Astrocyte (in vitro differentiated cells and primary cell): ENCODE results near the gene NR6A1. TPM values are rescaled to one million over a fixed set of nuclear protein-coding genes. Genes with fewer than 3 reads are reported as not detected.

ENCODE experiments used
- DNase-seq: peaks from one replicate; pipeline ENCODE4 v3.0.0-alpha.2; 2010; ENCODE audit warnings: low read depth
- FAIRE-seq: peaks from 2 replicates; lab custom pipeline; 2011; peaks lifted over from hg19 to GRCh38; lab: Jason Lieb, UNC
- H2AFZ ChIP-seq: 2 replicates; pipeline ENCODE4 v1.6.0; 2012; ENCODE audit warnings: low read depth, low read length, inconsistent platforms
- H3K27ac ChIP-seq: 2 replicates; pipeline ENCODE4 v1.5.1; 2011; ENCODE audit warnings: low read depth, low read length, inconsistent platforms
- H3K27me3 ChIP-seq: 2 replicates; pipeline ENCODE4 v1.6.0; 2011; ENCODE audit warnings: low read length, inconsistent platforms; ENCODE audit not compliant: insufficient read depth
- H3K36me3 ChIP-seq: 2 replicates; pipeline ENCODE4 v1.5.1; 2011; ENCODE audit warnings: low read length, inconsistent platforms; ENCODE audit not compliant: insufficient read depth
- H3K4me1 ChIP-seq: 2 replicates; pipeline ENCODE4 v1.5.1; 2011; ENCODE audit warnings: low read length, inconsistent platforms; ENCODE audit not compliant: insufficient read depth
- H3K4me2 ChIP-seq: 2 replicates; pipeline ENCODE4 v1.6.0; 2012; ENCODE audit warnings: low read length, inconsistent platforms
- H3K4me3 ChIP-seq: 2 replicates; pipeline ENCODE4 v1.5.1; 2011; ENCODE audit warnings: low read depth, mild to moderate bottlenecking, low read length, inconsistent platforms; ENCODE audit not compliant: insufficient read depth
- H3K79me2 ChIP-seq: 2 replicates; pipeline ENCODE4 v1.6.0; 2012; ENCODE audit warnings: mild to moderate bottlenecking, low read length, inconsistent platforms; ENCODE audit not compliant: insufficient read depth
- H3K9ac ChIP-seq: 2 replicates; pipeline ENCODE4 v1.6.0; 2012; ENCODE audit warnings: mild to moderate bottlenecking, low read length, inconsistent platforms
- H3K9me3 ChIP-seq: 2 replicates; pipeline ENCODE4 v1.5.1; 2012; ENCODE audit warnings: low read depth, mild to moderate bottlenecking, low read length, inconsistent platforms; ENCODE audit not compliant: insufficient read depth
- H4K20me1 ChIP-seq: 2 replicates; pipeline ENCODE4 v1.6.0; 2012; ENCODE audit warnings: low read length, inconsistent platforms; ENCODE audit not compliant: insufficient read depth
- H3K27ac Mint-ChIP-seq: one replicate; pipeline ENCODE4 v1.8.0; 2021; ENCODE audit warnings: mild to moderate bottlenecking, mixed read lengths; ENCODE audit not compliant: unreplicated experiment
- H3K27me3 Mint-ChIP-seq: one replicate; pipeline ENCODE4 v1.8.0; 2021; ENCODE audit warnings: low read depth, mixed read lengths; ENCODE audit not compliant: unreplicated experiment
- H3K36me3 Mint-ChIP-seq: one replicate; pipeline ENCODE4 v1.8.0; 2021; ENCODE audit warnings: low read depth, mixed read lengths; ENCODE audit not compliant: unreplicated experiment
- H3K4me1 Mint-ChIP-seq: one replicate; pipeline ENCODE4 v1.8.0; 2021; ENCODE audit warnings: low read depth, mixed read lengths; ENCODE audit not compliant: unreplicated experiment
- H3K4me3 Mint-ChIP-seq: one replicate; pipeline ENCODE4 v1.8.0; 2021; ENCODE audit warnings: mild to moderate bottlenecking, moderate library complexity, mixed read lengths; ENCODE audit not compliant: unreplicated experiment
- H3K9me3 Mint-ChIP-seq: one replicate; pipeline ENCODE4 v1.8.0; 2021; ENCODE audit warnings: mild to moderate bottlenecking, mixed read lengths; ENCODE audit not compliant: unreplicated experiment
- CTCF ChIP-seq: IDR thresholded peaks from 2 replicates; pipeline ENCODE4 v1.5.1; 2011; ENCODE audit warnings: low read depth, mild to moderate bottlenecking, inconsistent platforms, low read length, moderate library complexity; ENCODE audit not compliant: insufficient read depth
- EZH2 ChIP-seq: IDR thresholded peaks from 2 replicates; pipeline ENCODE4 v1.6.1; 2012; ENCODE audit warnings: mild to moderate bottlenecking, low read length, inconsistent platforms; ENCODE audit not compliant: insufficient read depth
- total RNA-seq: library from RNA; stranded (reverse); gene quantifications from 2 replicates; pipeline ENCODE4 v1.2.1, GENCODE V29; 2021

The NR6A1 gene
- total RNA-seq, 1 donor from 2014 or later = 20.8 TPM

GRCh38 chr9:124658165-124659017 is 112.7 kb downstream of the NR6A1 start:
- peaks cover 35% of the 10 kb centered on the region for H3K4me1 Mint-ChIP-seq
- TF ChIP-seq EZH2 (no peak), CTCF (no peak)

DNA sequence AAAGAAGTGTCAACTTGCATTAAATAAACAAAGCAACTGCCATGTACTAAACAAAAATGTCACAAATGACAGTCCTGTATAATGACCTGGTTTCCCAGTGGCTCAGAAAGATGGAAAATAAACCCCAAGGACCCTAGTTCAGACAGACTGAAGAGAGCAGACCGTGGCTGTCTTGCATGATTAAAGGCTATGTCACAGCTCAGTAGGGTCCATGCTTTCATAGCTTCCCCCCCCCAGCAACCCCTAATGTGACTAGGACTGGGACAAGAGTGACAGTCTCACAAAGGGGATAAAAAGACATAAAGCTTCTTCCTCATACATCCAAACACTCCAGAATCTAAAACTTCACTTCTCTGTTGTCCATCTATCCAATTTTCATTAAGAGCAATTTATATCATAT is 113.6 kb downstream of the NR6A1 start:
- Histone ChIP-seq H3K4me2 (peak overlapping the region; percentile 93), H3K27ac (peak overlapping the region; percentile 98), H3K79me2 (peaks cover 42% of the 10 kb centered on the region), H3K9me3 (no peaks in the 10 kb centered on the region), H3K4me3 (no peak overlapping the region), H3K4me1 (peaks cover 35% of the 10 kb centered on the region), H2AFZ (no peak overlapping the region), H4K20me1 (no peaks in the 10 kb centered on the region), H3K9ac (peak overlapping the region; percentile 98), H3K36me3 (no peaks in the 10 kb centered on the region), H3K27me3 (no peaks in the 10 kb centered on the region)
- DNase-seq (no peak), FAIRE-seq (no peak)
- no peaks in the 10 kb centered on the region for H3K9me3 Mint-ChIP-seq
- H3K4me3 Mint-ChIP-seq = peak overlapping the region; percentile 92
- peaks cover 33% of the 10 kb centered on the region for H3K4me1 Mint-ChIP-seq
- H3K36me3 Mint-ChIP-seq = no peaks in the 10 kb centered on the region
- TF ChIP-seq CTCF (no peak), EZH2 (no peak)
- peak overlapping the region; percentile 99 for H3K27ac Mint-ChIP-seq
- no peaks in the 10 kb centered on the region for H3K27me3 Mint-ChIP-seq

More at GRCh38 chr9:124658165-124659017, 112.7 kb downstream of the NR6A1 start:
- Histone ChIP-seq H3K4me2 (peak overlapping the region; percentile 93), H3K27me3 (no peaks in the 10 kb centered on the region), H2AFZ (no peak overlapping the region), H3K27ac (peak overlapping the region; percentile 98), H3K9ac (peak overlapping the region; percentile 98), H4K20me1 (peaks cover 5% of the 10 kb centered on the region), H3K9me3 (no peaks in the 10 kb centered on the region), H3K79me2 (peaks cover 51% of the 10 kb centered on the region), H3K36me3 (no peaks in the 10 kb centered on the region), H3K4me1 (peaks cover 35% of the 10 kb centered on the region), H3K4me3 (peak overlapping the region; percentile 97)
- DNase-seq (peak; percentile 98), FAIRE-seq (peak; percentile 76)
- peak overlapping the region; percentile 99 for H3K27ac Mint-ChIP-seq
- no peaks in the 10 kb centered on the region for H3K36me3 Mint-ChIP-seq
- no peaks in the 10 kb centered on the region for H3K27me3 Mint-ChIP-seq
- peak overlapping the region; percentile 92 for H3K4me3 Mint-ChIP-seq
- no peaks in the 10 kb centered on the region for H3K9me3 Mint-ChIP-seq

DNA sequence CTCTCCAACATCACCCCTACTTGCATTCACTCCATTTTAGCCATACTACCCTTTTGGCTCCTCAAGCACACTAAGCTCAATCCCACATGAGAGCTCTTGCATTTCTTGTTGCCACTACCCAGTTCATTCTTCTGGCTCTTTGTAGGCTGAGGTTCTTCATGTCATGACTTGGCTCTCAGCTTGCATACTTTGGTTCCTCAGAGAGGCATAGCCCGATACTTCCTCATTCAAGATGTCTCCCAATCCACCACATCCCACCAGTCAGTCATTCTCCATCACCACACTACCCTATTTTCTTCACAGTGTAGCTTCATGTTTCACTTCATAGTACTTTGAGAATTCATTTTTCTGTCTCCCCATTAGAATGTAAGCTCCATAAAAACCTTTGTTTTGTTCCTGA is 116.7 kb downstream of the NR6A1 start:
- no peak overlapping the region for H3K4me2 ChIP-seq
- Mint-ChIP-seq H3K4me1 (peaks cover 25% of the 10 kb centered on the region), H3K27me3 (no peaks in the 10 kb centered on the region)

More for the DNA sequence above, 116.7 kb downstream of the NR6A1 start:
- DNase-seq (peak; percentile 35), FAIRE-seq (no peak)
- Histone ChIP-seq H3K27me3 (no peaks in the 10 kb centered on the region), H3K4me3 (no peak overlapping the region), H3K27ac (no peak overlapping the region), H3K9me3 (no peaks in the 10 kb centered on the region), H3K4me1 (peaks cover 24% of the 10 kb centered on the region), H2AFZ (no peak overlapping the region), H4K20me1 (no peaks in the 10 kb centered on the region), H3K9ac (no peak overlapping the region), H3K79me2 (peaks cover 11% of the 10 kb centered on the region), H3K36me3 (no peaks in the 10 kb centered on the region)
- no peak overlapping the region for H3K27ac Mint-ChIP-seq
- H3K9me3 Mint-ChIP-seq = no peaks in the 10 kb centered on the region
- H3K36me3 Mint-ChIP-seq = no peaks in the 10 kb centered on the region
- no peak overlapping the region for H3K4me3 Mint-ChIP-seq
- TF ChIP-seq EZH2 (no peak), CTCF (no peak)
